ENCODE results near the gene VPS26A. TPM values are rescaled to one million over a fixed set of nuclear protein-coding genes. Genes with fewer than 3 reads are reported as not detected.
"Not testable (repeated sequence)": the region's sequence is repeated elsewhere in the genome, so short reads cannot be mapped to it uniquely, and the experiment has no call there.

The VPS26A gene
- total RNA-seq, 1 donor from 2014 or later: 43.9 TPM

DNA sequence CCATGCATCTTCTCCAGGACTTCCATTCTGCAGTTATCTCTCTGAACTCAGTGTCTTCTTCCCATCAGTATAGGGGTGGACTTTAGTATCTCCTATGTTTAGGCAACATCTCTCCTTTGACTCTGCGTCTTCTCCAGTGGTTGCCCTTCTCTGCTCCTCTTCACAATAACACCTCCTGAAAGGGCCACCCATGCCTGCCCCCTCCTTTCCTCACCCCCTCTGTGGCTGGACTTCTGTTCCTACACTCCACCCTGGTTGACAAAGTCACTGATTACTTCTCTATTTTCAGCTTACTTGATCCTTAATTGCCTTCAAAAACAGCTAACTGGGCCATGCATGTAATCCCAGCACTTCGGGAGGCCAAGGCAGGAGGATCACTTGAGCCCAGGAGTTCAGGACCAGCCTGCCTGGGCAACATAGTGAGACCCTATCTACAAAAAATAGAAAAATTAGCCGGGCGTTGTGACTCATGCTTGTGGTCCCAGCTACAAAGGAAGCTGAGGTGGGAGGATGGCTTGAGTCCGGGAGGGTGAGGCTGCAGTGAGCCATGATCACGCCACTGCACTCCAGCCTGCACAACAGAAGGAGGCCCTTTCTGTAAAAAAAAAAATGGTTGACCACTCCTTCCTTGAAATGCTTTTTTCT, 22.4 kb upstream of the VPS26A start:
- no peak for DNase-seq (ENCODE audit: extremely low read depth, low read depth, low spot score)

DNA sequence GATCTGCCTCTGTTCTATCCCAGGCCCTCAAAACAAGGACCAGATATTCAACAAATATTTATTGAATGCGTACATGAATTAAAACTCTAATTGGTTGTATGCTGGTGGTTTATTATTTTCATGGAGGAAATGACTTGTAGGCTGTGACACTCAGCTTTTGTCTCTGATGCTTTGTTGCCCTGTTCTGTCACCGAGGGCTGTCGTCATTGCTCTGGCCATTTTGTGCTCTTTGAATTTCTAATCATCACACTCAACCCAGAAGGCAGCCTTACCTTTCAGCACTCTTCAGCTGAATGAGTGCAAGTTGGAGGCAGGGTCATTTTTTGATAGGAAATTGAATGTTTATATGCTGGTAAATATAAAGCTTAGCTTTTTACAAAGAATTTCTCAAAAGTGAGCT, 21.5 kb upstream of the VPS26A start:
- no peak for DNase-seq (ENCODE audit: extremely low read depth, low read depth, low spot score)

DNA sequence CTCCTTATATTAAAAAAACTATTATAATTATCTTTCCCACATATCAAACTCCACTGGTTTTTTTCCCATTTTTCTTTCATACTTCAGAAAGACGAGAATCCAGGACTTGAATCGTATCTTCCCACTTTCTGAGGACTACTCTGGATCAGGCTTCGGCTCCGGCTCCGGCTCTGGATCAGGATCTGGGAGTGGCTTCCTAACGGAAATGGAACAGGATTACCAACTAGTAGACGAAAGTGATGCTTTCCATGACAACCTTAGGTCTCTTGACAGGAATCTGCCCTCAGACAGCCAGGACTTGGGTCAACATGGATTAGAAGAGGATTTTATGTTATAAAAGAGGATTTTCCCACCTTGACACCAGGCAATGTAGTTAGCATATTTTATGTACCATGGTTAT, 20.2 kb upstream of the VPS26A start:
- no peak for DNase-seq (ENCODE audit: extremely low read depth, low read depth, low spot score)

DNA sequence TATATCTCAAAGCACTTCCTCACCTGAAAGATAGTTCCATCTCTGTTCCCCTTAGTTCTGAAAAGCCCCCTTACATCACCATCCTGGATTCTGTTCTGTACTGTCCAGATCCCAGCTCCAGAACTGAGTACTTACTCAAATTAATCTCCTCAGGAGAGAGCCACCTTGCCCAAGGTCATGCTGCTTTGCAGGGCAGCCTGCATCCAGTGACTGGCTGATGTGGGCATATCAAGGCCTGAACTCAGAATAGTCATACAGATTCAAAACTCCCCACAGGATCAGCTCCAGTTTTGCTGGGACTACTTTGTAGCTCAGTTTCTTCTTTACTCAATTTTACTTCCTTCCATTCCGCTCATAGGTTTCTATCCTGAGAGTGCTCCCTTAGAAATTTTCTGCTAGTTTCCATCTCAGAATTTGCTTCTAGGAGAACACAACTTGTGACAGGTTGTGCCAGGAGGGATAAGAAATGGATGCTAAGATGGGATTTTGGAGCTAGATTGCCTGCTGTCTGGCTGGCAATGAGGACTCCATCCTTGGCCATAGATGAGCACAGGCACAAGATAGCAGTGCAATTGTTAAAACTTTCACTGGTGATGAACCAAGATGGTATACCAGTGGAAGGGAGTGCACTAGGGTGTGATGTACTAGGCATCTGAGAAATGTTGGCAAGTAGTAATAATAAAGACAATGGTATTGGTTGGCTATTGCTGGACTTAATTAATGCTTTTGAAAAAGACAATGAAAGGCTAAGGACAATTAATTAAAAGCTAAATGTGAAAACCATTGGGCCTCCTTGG, 18.8 kb upstream of the VPS26A start:
- no peak for DNase-seq (ENCODE audit: extremely low read depth, low read depth, low spot score)

DNA sequence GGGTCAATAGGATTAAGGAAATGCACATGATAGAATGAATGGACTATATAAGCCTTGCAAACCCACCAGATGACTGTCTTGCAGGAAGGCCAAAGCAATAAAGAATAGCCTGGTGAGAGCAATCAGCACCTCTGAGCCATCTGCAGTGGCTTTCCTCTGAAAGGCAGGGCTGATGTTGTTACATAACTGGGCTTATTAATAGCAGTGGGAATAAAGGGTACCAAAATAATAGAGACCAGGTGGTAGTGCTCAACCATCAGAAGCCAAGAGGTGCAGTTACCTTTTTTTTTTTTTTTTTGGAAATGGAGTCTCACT, 16.8 kb upstream of the VPS26A start:
- DNase-seq (ENCODE audit: extremely low read depth, low read depth, low spot score): no peak

DNA sequence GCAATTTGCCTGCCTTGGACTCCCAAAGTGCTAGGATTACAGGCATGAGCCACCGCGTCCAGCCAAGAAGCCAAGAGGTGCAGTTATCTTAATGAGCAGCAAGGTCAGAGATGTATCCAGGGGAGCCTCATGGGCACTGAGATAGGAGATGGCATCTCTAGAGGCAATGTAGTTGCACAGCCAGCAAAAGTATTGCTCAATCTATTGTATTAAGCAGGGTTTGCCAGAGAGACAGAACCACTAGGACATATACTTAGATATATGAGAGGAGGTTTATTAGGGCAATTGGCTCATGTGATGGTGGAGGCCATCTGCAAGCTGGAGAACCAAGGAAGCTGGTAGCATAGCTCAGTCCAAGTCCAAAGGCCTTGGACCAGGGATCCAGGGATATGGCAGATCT, 16.3 kb upstream of the VPS26A start:
- DNase-seq (ENCODE audit: extremely low read depth, low read depth, low spot score): no peak

DNA sequence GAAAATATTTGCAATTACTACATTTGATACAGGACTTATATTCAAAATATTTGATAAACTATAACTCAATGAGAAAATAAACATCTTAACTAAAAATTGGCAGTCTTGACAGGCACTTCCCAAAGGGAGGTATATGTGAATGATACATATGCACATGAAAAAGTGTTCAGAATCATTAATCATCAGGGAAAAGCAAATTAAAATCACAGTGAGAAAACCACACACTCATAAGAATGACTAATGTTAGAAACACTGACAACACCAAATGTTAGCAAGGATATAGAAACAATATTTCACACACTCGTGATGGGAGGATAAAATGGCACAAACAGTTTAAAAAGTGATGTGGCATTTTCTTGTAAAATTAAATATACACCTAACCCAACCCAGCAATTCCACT, 4.1 kb upstream of the VPS26A start:
- DNase-seq (ENCODE audit: extremely low read depth, low read depth, low spot score): no peak

DNA sequence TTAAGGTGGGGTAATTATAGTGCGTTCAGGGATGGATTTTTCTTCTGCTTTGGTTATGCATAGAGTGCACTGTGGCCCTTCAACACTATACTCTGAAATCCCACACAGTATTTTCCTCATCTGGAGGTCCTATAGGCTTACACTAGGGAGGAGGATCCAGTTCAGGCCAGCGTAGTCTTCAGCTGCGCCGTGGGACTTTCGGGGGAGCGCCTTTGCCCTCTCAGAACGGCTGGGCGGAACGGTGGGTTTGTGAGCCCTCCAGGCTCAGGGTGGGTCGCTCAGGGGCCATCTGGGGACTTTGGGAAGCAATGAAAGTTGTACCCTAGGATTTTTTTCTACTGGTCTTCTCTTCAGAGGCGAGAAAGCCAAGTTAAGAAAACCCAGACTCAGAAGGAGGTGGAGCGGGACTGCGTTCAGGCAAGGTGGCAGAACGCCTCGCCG, 652 bp upstream of the VPS26A start:
- DNase-seq (ENCODE audit: extremely low read depth, low read depth, low spot score): no peak

DNA sequence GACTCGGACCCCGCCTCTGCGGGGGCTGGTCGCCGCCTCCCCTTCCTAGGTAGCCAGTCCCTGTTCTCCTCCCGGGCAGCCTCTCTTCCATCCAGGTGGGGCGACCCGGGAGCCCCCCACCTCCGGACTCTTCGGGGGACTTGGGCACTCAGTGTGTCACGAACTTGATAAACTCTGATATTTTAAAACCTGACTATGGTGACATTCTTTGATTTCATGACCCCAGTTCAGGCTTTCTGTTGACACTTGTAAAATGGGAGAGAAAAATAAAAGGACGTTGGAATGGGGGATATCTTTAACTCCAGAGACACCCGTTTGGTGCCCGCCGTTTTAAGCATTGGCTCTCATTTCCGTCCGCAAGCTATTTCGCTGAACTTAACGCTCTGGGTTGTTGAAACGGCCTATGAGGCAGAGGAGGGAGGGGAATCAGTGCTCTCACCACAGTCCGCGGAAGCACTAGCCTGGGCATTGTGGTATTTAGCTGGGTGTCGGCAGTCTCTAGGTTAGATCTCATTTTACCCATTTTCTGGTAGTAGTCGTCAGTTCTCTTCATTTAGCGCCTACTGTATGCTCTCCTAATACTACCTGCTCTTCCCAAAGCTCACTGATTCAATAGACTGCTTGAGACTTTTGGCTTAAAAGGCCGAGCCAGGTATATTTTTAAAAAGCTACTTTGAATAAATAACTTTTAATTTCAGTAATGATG, 738 bp downstream of the VPS26A start:
- no peak for DNase-seq (ENCODE audit: extremely low read depth, low read depth, low spot score)

DNA sequence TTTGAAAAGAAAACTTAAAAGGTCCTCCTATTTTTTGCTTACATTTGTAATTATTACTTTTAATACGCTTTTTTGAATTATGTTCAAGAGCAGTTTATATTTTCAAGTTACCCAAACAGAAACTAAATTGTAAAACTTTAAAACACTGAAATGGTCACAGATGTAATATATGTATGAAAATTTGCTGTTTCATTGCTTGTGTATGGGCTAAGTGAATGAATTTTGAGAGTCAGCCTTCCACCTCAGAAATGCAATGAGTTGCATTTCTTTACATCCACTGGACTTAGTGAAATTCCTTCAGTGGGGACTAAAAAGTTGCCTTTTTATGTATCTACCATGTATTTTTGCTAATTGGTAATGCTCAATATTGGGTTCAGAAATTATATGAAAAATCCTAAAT, 1.6 kb downstream of the VPS26A start:
- DNase-seq (ENCODE audit: extremely low read depth, low read depth, low spot score): no peak

DNA sequence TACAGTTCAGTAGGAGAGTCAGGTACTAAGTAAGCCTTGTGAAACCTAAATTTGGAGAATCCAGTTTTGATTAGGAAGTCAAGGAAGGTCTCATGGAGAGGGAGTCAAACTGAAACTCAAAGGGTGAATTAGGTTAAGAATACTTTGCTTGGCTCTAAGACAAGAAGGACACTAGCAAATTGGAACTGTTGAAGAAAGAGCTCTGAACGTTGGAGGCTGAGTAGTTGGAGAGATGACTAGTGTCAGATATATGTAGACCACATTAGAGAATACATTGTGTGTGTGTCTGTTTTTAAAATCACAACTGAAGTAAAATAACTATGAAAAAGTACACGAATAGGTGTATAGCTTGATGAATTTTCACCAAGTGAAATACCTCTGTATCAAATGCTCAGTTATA, 6.3 kb downstream of the VPS26A start:
- no peak for DNase-seq (ENCODE audit: extremely low read depth, low read depth, low spot score)

DNA sequence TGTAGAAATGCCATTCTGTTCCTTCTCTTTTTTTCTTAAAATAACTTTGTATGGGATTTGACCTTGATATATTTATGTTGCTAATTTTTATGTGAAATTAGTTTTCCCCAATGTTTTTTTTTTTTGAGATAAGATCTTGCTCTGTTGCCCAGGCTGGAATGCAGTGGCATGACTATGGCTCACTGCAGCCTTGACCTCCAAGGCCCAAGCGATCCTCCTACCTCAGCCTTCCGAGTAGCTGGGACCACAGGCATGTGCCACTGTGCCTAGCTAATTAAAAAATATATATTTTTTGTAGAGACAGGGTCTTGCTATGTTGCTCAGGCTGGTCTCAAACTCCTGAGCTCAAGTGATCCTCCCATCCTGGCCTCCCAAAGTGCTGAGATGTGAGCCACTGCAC, 16.0 kb downstream of the VPS26A start:
- DNase-seq (ENCODE audit: extremely low read depth, low read depth, low spot score): no peak

DNA sequence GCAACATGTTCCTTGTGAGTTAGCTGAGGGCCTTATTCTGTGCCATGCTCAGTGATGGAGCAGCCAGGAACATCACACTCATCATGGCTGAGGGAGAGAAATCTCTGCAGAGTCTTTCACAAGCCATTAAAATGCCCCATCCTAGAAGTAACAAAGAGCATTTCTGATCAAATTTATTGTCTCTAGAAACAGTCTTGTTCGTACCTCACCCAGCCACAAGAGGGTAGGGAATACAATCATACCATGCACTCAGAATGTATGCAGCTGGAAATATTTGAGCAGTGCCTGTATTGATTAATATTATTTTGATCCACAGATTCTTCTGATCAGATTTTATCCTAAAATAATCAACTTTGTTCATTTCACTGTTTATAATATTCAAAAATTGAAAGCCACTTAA, 17.3 kb downstream of the VPS26A start:
- DNase-seq (ENCODE audit: extremely low read depth, low read depth, low spot score): no peak

DNA sequence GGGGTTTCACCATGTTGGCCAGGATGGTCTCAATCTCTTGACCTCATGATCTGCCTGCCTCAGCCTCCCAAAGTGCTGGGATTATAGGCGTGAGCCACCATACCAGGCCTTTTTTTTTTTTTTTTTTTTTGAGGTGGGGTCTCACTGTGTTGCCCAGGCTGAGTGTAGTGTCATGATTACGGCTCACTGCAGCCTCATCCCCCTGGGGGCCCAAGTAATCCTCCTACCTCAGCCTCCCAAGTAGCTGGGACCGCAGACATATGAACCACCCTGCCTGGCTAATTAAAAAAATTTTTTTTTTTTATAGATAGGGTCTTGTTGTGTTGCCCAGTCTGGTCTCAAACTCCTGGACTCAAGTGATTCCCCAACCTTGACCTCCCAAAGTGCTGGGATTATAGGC, 18.1 kb downstream of the VPS26A start:
- not testable (repeated sequence) for DNase-seq (ENCODE audit: extremely low read depth, low read depth, low spot score)

DNA sequence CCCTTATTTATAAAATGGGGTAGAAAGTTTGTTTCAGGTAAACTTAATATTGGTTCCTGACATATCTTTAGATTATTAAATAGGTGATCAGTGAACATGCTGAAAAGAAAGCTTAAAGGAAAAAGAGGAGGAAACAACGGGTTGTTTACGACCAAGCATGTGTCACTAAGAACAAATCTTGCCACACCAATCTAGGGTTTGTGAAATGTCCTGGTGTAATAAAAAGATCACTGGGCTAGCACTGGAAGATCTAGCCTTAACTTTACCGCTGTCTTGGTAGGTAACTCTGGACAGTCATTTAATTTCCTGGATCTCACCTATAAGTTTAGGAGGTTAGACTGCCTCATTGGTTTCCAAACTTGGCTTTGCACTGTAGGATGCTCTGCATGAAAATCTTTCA, 19.0 kb downstream of the VPS26A start:
- no peak for DNase-seq (ENCODE audit: extremely low read depth, low read depth, low spot score)

DNA sequence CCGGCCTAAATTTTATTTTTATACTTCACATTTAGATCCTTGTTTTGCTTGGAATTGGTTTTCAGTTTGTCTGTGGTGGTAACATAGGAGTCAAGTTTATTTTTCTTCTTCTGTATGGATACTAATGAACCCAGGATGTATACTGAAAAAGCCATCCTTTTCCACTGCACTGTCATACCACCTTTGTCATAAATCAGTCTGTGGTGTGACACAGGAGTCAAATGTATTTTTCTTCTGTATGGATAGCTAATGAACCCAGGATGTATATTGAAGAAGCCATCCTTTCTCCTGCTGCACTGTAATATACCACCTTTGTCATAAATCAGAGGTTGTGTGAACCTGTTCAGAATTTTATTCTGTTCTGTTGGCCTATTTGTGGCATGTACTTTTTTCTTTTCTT, 21.4 kb downstream of the VPS26A start:
- DNase-seq (ENCODE audit: extremely low read depth, low read depth, low spot score): no peak

DNA sequence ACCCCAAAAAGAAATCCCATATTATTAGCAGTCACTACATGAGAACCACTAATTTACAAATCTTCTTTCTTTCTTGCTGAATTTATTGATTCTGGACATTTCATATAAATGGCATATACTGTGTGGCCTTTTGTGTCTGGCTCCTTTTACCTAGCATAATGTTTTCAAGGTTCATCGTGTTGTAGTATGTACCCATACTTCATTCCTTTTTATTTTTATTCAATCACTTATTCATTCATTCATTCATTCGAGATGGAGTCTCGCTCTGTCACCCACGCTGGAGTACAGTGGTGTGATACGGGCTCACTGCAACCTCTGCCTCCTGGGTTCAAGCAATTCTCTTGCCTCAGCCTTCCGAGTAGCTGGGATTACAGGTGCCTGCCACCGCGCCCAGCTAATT, 21.9 kb downstream of the VPS26A start:
- DNase-seq (ENCODE audit: extremely low read depth, low read depth, low spot score): no peak

DNA sequence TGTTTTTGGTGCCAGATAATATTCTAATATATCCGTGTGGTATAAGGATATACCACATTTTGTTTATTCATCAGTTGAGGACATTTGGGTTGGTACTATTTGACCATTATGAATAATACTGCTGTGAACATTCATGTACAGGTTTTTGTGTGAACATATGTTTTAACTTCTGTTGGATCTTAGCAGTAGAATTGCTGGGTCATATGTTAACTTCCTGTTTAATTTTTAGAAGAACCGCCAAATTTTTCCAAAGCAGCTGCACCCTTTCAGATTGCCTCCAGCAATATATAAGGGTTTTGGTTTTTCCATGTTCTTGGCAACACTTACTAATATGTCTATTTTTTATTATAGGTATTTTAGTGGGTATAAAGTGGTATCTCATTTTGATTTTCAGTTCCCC, 22.8 kb downstream of the VPS26A start:
- no peak for DNase-seq (ENCODE audit: extremely low read depth, low read depth, low spot score)

DNA sequence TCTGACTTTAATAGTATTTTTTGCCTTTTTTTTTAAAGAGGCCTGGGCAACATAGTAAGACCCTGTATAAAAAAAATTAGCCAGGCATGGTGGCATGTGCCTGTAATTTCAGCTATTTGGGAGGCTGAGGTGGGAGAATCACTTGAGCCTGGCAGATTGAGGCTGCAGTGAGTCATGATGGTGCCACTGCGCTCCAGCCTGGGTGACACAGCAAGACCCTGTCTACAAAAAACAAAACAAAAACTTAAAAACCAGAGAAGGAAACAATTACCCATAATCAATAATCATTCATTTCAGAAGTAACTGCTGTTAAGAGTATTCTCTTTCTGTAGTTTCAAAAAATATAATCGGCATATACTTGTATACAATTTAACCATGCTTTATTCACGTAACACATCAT, 28.0 kb downstream of the VPS26A start:
- no peak for DNase-seq (ENCODE audit: extremely low read depth, low read depth, low spot score)

DNA sequence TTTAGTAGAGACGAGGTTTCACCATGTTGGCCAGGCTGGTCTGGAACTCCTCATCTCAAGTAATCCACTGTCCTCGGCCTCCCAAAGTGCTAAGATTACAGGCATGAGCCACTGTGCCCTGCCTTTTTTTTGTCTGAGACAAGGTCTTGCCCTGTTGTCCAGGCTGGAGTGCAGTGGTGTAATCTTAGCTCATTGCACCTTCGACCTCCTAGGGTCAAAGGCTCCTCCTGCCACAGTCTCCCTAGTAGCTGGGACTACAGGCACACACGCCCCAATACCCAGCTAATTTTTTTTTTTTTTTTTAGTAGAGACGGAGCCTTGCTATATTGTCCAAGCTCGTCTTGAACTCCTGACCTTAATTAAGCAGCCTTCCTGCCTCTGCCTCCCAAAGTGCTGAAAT, 29.2 kb downstream of the VPS26A start:
- no peak for DNase-seq (ENCODE audit: extremely low read depth, low read depth, low spot score)

DNA sequence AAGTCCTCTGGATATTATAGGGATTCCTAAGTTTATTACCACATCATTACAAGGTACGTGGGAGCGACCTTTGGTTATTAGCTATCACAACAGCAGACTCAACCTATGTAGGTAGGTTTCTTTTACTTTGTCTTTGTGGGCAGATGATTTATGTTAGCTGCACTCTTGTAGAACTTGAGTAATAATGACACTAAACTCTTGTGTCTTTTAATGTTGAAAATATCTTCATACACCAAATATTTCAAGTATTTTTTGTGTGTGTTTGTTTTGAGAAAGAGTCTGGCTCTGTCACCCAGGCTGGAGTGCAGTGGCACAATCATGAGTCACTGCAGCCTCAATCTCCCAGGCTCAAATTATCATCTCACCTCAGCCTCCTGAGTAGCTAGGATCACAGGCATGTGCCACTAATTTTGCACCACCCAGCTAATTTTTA, 36.8 kb downstream of the VPS26A start:
- DNase-seq (ENCODE audit: extremely low read depth, low read depth, low spot score): no peak

DNA sequence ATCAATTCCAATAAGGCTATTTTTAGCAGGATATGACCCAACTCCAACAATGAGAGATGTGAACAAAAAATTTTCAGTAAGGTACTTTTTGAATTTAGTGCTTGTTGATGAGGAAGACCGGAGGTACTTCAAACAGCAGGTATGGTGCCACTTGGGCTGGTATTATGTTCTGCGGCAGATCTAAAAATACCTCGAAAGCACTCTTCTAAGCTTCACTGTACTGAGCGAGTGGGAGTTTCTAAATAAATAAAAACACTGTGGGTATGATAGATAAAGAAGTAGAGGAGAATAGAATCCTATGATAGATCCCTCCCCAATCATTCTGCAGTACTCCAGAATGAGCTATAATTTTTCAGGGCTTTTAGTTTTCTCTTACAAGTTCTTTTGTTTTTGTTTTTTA, 44.5 kb downstream of the VPS26A start:
- DNase-seq (ENCODE audit: extremely low read depth, low read depth, low spot score): no peak

All from glomerular endothelial cell (primary cell).